OCI-LY3 (cell line): ENCODE results near the gene P4HA2.

Experiments used
- H2AFZ ChIP-seq: fragments of 200-600, 300-600 bp; shearing (Covaris generic); 2 replicates; pipeline ENCODE4 v1.6.0; 2014; ENCODE audit warnings: antibody characterized with exemption, low read depth, low read length
- H3K27ac ChIP-seq: fragments of 200-600, 300-600 bp; sonication (generic); 2 replicates; pipeline ENCODE4 v1.5.1; 2014; ENCODE audit warnings: mild to moderate bottlenecking, low read length, moderate library complexity, mixed read lengths
- H3K27me3 ChIP-seq: fragments of 200-600, 300-600 bp; sonication (generic); 2 replicates; pipeline ENCODE4 v1.6.1; 2014; ENCODE audit warnings: low read depth, low read length, mixed read lengths
- H3K36me3 ChIP-seq: fragments of 200-600, 300-600 bp; sonication (generic); replicated peaks from 2 replicates; pipeline ENCODE3; 2014; ENCODE audit warnings: low read depth, low read length, mixed read lengths
- H3K4me1 ChIP-seq: fragments of 300-600, 200-600 bp; sonication (generic); 2 replicates; pipeline ENCODE4 v1.6.1; 2014; ENCODE audit warnings: low read length, mixed read lengths
- H3K4me2 ChIP-seq: fragments of 200-600, 300-600 bp; sonication (generic); 2 replicates; pipeline ENCODE4 v1.6.1; 2014; ENCODE audit warnings: low read length, mixed read lengths
- H3K4me3 ChIP-seq: fragments of 300-600, 200-600 bp; sonication (generic); 2 replicates; pipeline ENCODE4 v1.5.1; 2014; ENCODE audit warnings: antibody characterized with exemption, mild to moderate bottlenecking, low read length, moderate library complexity
- H3K79me2 ChIP-seq: fragments of 300-600, 200-600 bp; shearing (Covaris generic); 2 replicates; pipeline ENCODE4 v1.6.1; 2014; ENCODE audit warnings: mild to moderate bottlenecking, low read length, mixed read lengths
- H3K9ac ChIP-seq: fragments of 300-600, 200-600 bp; shearing (Covaris generic); 2 replicates; pipeline ENCODE4 v1.6.0; 2014; ENCODE audit warnings: mild to moderate bottlenecking, low read length, moderate library complexity
- H3K9me3 ChIP-seq: fragments of 200-600, 300-600 bp; shearing (Covaris generic); 2 replicates; pipeline ENCODE4 v1.6.1; 2014; ENCODE audit warnings: low read length, mixed read lengths; ENCODE audit not compliant: insufficient read depth
- H4K20me1 ChIP-seq: fragments of 200-600, 300-600 bp; sonication (generic); 2 replicates; pipeline ENCODE4 v1.6.1; 2016; ENCODE audit warnings: low read length, mixed read lengths; ENCODE audit not compliant: insufficient read depth
- CTCF ChIP-seq: fragments of 200-600, 300-600 bp; sonication (generic); IDR thresholded peaks from 2 replicates; pipeline ENCODE4 v1.5.1; 2014; ENCODE audit warnings: antibody characterized with exemption, low read length, low read depth
- EZH2phosphoT487 ChIP-seq: fragments of 200-600 bp; shearing (Covaris generic); IDR thresholded peaks from 2 replicates; pipeline ENCODE4 v1.6.1; 2018; ENCODE audit warnings: antibody characterized with exemption, mixed run types, low read depth

Gene P4HA2

GRCh38 chr5:132202711-132203463 lies 24.8 kb downstream of the P4HA2 start:
- peaks cover 13% of the 10 kb centered on the region; the same call in 1 of the 2 replicates for H3K27me3 ChIP-seq
- H3K79me2 ChIP-seq, result no peaks in the 10 kb centered on the region
- no peaks in the 10 kb centered on the region for H3K9me3 ChIP-seq
- H3K27ac ChIP-seq, result no peak overlapping the region
- H3K9ac ChIP-seq, result no peak overlapping the region
- H3K4me2 ChIP-seq, result no peak overlapping the region
- no peak overlapping the region for H3K4me3 ChIP-seq
- H4K20me1 ChIP-seq, result no peaks in the 10 kb centered on the region
- H3K4me1 ChIP-seq, result peaks cover 5% of the 10 kb centered on the region; the same call in 1 of the 2 replicates
- H2AFZ ChIP-seq, result no peak overlapping the region
- H3K36me3 ChIP-seq, result no peaks in the 10 kb centered on the region
- TF ChIP-seq EZH2phosphoT487, result no peak
- TF ChIP-seq CTCF, result no peak

- H3K27me3 ChIP-seq, result peaks cover 7% of the 10 kb centered on the region; the same call in 1 of the 2 replicates
- no peaks in the 10 kb centered on the region for H3K79me2 ChIP-seq
- TF ChIP-seq CTCF (no peak), EZH2phosphoT487 (no peak)
- no peak overlapping the region for H3K4me3 ChIP-seq
- H3K9me3 ChIP-seq, result no peaks in the 10 kb centered on the region
- no peak overlapping the region for H2AFZ ChIP-seq
- no peaks in the 10 kb centered on the region for H3K36me3 ChIP-seq
- H3K9ac ChIP-seq, result no peak overlapping the region
- peaks cover 5% of the 10 kb centered on the region; the same call in 1 of the 2 replicates for H3K4me1 ChIP-seq
- no peak overlapping the region for H3K4me2 ChIP-seq
- no peak overlapping the region for H3K27ac ChIP-seq
- no peaks in the 10 kb centered on the region for H4K20me1 ChIP-seq
Measured at GRCh38 chr5:132199116-132199680, 28.5 kb downstream of the P4HA2 start.

- Histone ChIP-seq H3K4me1 (peaks cover 5% of the 10 kb centered on the region; the same call in 1 of the 2 replicates), H2AFZ (no peak overlapping the region)
Measured at GRCh38 chr5:132198571-132198970, 29.1 kb downstream of the P4HA2 start.

More at GRCh38 chr5:132198571-132198970, 29.1 kb downstream of the P4HA2 start:
- Histone ChIP-seq H3K79me2 (no peaks in the 10 kb centered on the region), H3K4me2 (no peak overlapping the region), H3K27ac (no peak overlapping the region), H3K36me3 (no peaks in the 10 kb centered on the region), H3K4me3 (no peak overlapping the region), H3K9ac (no peak overlapping the region), H3K9me3 (no peaks in the 10 kb centered on the region), H4K20me1 (no peaks in the 10 kb centered on the region), H3K27me3 (peaks cover 7% of the 10 kb centered on the region; the same call in 1 of the 2 replicates)
- TF ChIP-seq CTCF, result no peak
- TF ChIP-seq EZH2phosphoT487, result no peak
